ENCODE measurements around the gene PCSK4. TPM values are rescaled to one million over a fixed set of nuclear protein-coding genes. Genes with fewer than 3 reads are reported as not detected.

PCSK4 gene
- total RNA-seq, 1 experiment from 2014 or later: 11.1 TPM

- TF ChIP-seq CEBPB (IDR thresholded peaks at IDR 0.05; ENCODE audit: low read depth) (no peak), EZH2phosphoT487 (IDR thresholded peaks at IDR 0.05; ENCODE audit: borderline replicate concordance) (no peak), SIN3A (IDR thresholded peaks at IDR 0.05; ENCODE audit: low read depth) (no peak), ZFX (IDR thresholded peaks at IDR 0.05) (no peak)
Observed at GRCh38 chr19:1507763-1508506, 17.8 kb upstream of the PCSK4 start (continued).

- ChIA-PET CTCF (no interaction called here), RAD21 (ENCODE audit: low non-redundant PET in 1 of 2, low total read pairs in 2 of 2, uncharacterized antibody in 2 of 2, unreplicated experiment in 2 of 2) (no interaction called here), POLR2A (no interaction called here)
- Histone ChIP-seq H2AFZ (ENCODE audit: low read depth, low read length, poor library complexity, severe bottlenecking) (no peak overlapping the region), H3K27me3 (ENCODE audit: insufficient read depth, low read length) (no peaks in the 10 kb centered on the region), H3K4me3 (replicated peaks in 1 of 2; ENCODE audit: low read depth in 1 of 2, low read length in 2 of 2) (peak overlapping the region; percentile 36 to 56), H3K9me2 (ENCODE audit: insufficient read depth) (no peaks in the 10 kb centered on the region), H3K36me3 (ENCODE audit: control insufficient read depth in 1 of 2, insufficient read depth in 2 of 2, low read length in 2 of 2) (no peaks in the 10 kb centered on the region), H3K4me1 (ENCODE audit: control insufficient read depth in 1 of 2, insufficient read depth in 2 of 2, low read length in 2 of 2) (peaks cover 31 to 63% of the 10 kb centered on the region in 2 experiments), H3K27ac (ENCODE audit: low read depth, low read length) (peak overlapping the region; percentile 96; the same call in 1 of the 2 replicates), H3K4me2 (ENCODE audit: low read length) (peak overlapping the region; percentile 92), H4K20me1 (ENCODE audit: insufficient read depth) (no peaks in the 10 kb centered on the region), H3K9ac (ENCODE audit: low read length) (peak overlapping the region; percentile 74), H3K9me3 (ENCODE audit: control insufficient read depth in 1 of 2, insufficient read depth in 1 of 2, low read depth in 1 of 2, low read length in 2 of 2) (no peaks in the 10 kb centered on the region), H3K79me2 (ENCODE audit: insufficient read depth, low read length) (peaks cover 8% of the 10 kb centered on the region; the same call in 1 of the 2 replicates)
- no peak for TF ChIP-seq YY1 (IDR thresholded peaks at IDR 0.05; ENCODE audit: extremely low read depth, insufficient replicate concordance, low read depth, low read length)
- TF ChIP-seq TCF7L2 (IDR thresholded peaks at IDR 0.05; ENCODE audit: borderline replicate concordance, extremely low read depth, insufficient read depth, insufficient read length): no peak
- TF ChIP-seq JUND (IDR thresholded peaks at IDR 0.05): no peak
- TF ChIP-seq SRF (IDR thresholded peaks at IDR 0.05; ENCODE audit: low read depth): no peak
- TF ChIP-seq EZH2phosphoT487 (IDR thresholded peaks at IDR 0.05; ENCODE audit: borderline replicate concordance): no peak
- TF ChIP-seq EGR1 (IDR thresholded peaks at IDR 0.05; ENCODE audit: low read depth): no peak
- no peak for TF ChIP-seq CTCF (IDR thresholded peaks at IDR 0.05 in 2 of 3, conservative IDR thresholded peaks at IDR 0.05 in 1 of 3; ENCODE audit: borderline replicate concordance in 1 of 3, insufficient read depth in 1 of 3, low read depth in 2 of 3, low read length in 2 of 3)
- no peak for TF ChIP-seq SP1 (IDR thresholded peaks at IDR 0.05; ENCODE audit: low read depth)
- no peak for TF ChIP-seq MAX (IDR thresholded peaks at IDR 0.05)
- no peak for TF ChIP-seq SIN3A (IDR thresholded peaks at IDR 0.05; ENCODE audit: low read depth)
- no peak for TF ChIP-seq ZBTB33 (IDR thresholded peaks at IDR 0.05; ENCODE audit: extremely low read depth, insufficient replicate concordance, low read length)
- no peak for TF ChIP-seq ZNF274 (IDR thresholded peaks at IDR 0.05; ENCODE audit: low read depth, low read length)
- TF ChIP-seq CEBPB (IDR thresholded peaks at IDR 0.05; ENCODE audit: low read depth): no peak
- TF ChIP-seq POLR2AphosphoS5 (IDR thresholded peaks at IDR 0.05; ENCODE audit: low read depth, low read length): no peak
- TF ChIP-seq POLR2A (IDR thresholded peaks at IDR 0.05; ENCODE audit: borderline replicate concordance, extremely low read depth, insufficient read depth, insufficient read length): no peak
- TF ChIP-seq REST (IDR thresholded peaks at IDR 0.05; ENCODE audit: low read depth): no peak
- DNase-seq (ENCODE audit: low read depth, low spot score): no peak
- intact Hi-C loops (cut with micrococcal nuclease): no loop called here
- ATAC-seq: no peak
- BruUV-seq (replicated peaks): no TSS peak
Observed at GRCh38 chr19:1507192-1507660, 17.1 kb upstream of the PCSK4 start.
